ENCODE data around the gene KRTAP9-2.

DNA sequence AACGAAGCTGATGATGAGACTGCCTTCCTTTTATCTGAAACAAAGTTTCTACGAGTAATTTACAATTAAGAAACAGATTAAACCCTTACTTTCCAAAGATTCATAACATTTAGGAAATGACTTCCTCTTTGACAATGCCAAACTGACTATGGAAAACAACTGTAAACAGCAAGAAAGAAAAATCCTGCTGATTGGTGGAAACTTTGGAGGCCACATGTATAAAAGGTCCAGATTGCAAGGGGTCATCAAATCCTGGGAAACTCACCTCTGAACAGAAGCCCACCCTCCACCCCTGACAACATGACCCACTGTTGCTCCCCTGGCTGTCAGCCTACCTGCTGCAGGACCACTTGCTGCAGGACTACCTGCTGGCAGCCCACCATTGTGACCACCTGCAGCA lies 38.6 kb downstream of the KRTAP9-2 start, which contains the start of gene KRTAP9-6:
- TF ChIP-seq, protein P1, sequence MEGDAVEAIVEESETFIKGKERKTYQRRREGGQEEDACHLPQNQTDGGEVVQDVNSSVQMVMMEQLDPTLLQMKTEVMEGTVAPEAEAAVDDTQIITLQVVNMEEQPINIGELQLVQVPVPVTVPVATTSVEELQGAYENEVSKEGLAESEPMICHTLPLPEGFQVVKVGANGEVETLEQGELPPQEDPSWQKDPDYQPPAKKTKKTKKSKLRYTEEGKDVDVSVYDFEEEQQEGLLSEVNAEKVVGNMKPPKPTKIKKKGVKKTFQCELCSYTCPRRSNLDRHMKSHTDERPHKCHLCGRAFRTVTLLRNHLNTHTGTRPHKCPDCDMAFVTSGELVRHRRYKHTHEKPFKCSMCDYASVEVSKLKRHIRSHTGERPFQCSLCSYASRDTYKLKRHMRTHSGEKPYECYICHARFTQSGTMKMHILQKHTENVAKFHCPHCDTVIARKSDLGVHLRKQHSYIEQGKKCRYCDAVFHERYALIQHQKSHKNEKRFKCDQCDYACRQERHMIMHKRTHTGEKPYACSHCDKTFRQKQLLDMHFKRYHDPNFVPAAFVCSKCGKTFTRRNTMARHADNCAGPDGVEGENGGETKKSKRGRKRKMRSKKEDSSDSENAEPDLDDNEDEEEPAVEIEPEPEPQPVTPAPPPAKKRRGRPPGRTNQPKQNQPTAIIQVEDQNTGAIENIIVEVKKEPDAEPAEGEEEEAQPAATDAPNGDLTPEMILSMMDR (optimal IDR thresholded peaks at IDR 0.05 in 1 of 3, IDR thresholded peaks at IDR 0.05 in 1 of 3, conservative IDR thresholded peaks at IDR 0.05 in 1 of 3; ENCODE audit: extremely low read depth in 1 of 3, insufficient read depth in 2 of 3, low read length in 3 of 3): no peak
- TF ChIP-seq EZH2 (IDR thresholded peaks at IDR 0.05; ENCODE audit: low read length): no peak

All from keratinocyte (primary cell).